Motor neuron (in vitro differentiated cells): ENCODE data around the gene TXNRD2. TPM values are rescaled to one million over a fixed set of nuclear protein-coding genes. Genes with fewer than 3 reads are reported as not detected.
"Not testable (repeated sequence)": the region's sequence is repeated elsewhere in the genome, so short reads cannot be mapped to it uniquely, and the experiment has no call there.

ENCODE experiments used
- ATAC-seq, 8 experiments: fragments of 200-7000 bp; cut with Tn5 transposase; replicated peaks in 6 of 8; 2 replicates each; pipeline ENCODE4 v1.8.0; 2021; ENCODE audit warnings: mild to moderate bottlenecking in 8 of 8, moderate library complexity in 8 of 8
- H3K27ac ChIP-seq, 2 donors: fragments of 250-450 bp; sonication (Bioruptor Pico); 2 replicates each; pipeline ENCODE4 v1.9.0; 2021; ENCODE audit warnings: antibody characterized with exemption in 2 of 2, mild to moderate bottlenecking in 2 of 2, moderate library complexity in 1 of 2
- H3K4me1 ChIP-seq, 2 donors: fragments of 250-450 bp; sonication (Bioruptor Pico); replicated peaks in 1 of 2; 2 replicates each; pipeline ENCODE4 v1.6.1; 2021; ENCODE audit warnings: antibody characterized with exemption in 2 of 2, mild to moderate bottlenecking in 2 of 2, moderate library complexity in 1 of 2
- H3K4me3 ChIP-seq, 5 donors: fragments of 250-450 bp; sonication (Bioruptor Pico); 2 replicates each; pipeline ENCODE4 v1.9.0; 2021; ENCODE audit warnings: antibody characterized with exemption in 5 of 5, mild to moderate bottlenecking in 5 of 5, moderate library complexity in 4 of 5
- WGBS, 10 experiments: fragments of 450-650 bp; shearing (Covaris generic); methylation state at CpG; one replicate each; pipeline ENCODE4 v1.0.0; 2022; 5-methylcytosine and 5-hydroxymethylcytosine counted together
- in situ Hi-C, 9 experiments: fragments of 400-800 bp; cut with MboI; loops; one replicate each; pipeline ENCODE4 v1.15.0; 2021; ENCODE audit warnings: low sequenced_read_pairs in 9 of 9, low pct_unique_long_range_greater_than_20kb in 2 of 9; ENCODE audit not compliant: unreplicated experiment in 9 of 9
- total RNA-seq, 8 experiments: library from RNA; unstranded; fragments of 300-600 nt; gene quantifications; 2 replicates each; pipeline versions ENCODE4 v1.2.3 to v1.2.4, GENCODE V29; 2022

TXNRD2 gene
- total RNA-seq, 8 experiments from 2014 or later: 2.4 to 33.9 (median 9.9) TPM

DNA sequence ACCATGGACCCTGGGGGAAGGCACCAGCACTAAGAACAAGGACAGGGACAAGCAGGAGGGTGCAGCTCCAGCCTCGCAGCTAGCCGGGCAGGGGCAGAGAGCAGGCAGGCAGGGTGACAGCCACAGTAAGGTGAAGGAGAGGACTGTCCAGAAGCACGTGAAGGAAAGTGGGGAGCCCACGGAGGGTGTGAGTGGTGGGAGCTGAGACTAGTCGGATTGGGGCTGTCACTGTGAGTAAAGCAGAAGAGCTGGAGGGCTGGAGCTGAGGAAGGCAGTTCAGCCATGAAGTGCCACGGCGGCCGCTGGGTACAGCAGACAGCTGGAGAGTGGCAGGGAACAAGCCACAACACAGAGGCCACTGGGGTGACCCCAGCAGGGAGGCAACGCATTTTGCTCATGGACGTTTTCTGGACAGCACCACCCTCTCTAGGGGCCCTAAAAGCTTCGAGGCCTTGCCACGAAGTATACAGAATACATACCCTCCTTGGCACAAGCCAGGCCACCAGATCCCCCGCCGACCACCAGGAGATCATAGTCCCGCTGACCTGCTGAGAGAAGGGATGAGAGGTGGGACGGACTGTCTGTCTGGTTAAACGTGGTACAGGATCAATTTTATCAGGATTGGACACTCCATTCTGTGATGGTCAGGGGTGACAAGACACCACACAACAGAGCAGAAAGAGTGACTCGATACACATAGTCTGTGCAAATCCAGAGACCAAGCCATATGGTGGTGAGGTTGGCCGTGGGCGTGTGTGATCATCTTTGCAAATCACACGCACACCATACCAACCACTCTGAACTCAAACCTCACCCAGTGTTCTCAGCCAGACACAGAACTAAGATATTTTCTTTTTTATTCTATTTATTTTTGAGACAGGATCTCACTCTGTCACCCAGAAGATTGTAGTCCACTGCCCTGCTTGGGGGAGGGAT, 10.8 kb downstream of the TXNRD2 start:
- in situ Hi-C loops: no loop called here

DNA sequence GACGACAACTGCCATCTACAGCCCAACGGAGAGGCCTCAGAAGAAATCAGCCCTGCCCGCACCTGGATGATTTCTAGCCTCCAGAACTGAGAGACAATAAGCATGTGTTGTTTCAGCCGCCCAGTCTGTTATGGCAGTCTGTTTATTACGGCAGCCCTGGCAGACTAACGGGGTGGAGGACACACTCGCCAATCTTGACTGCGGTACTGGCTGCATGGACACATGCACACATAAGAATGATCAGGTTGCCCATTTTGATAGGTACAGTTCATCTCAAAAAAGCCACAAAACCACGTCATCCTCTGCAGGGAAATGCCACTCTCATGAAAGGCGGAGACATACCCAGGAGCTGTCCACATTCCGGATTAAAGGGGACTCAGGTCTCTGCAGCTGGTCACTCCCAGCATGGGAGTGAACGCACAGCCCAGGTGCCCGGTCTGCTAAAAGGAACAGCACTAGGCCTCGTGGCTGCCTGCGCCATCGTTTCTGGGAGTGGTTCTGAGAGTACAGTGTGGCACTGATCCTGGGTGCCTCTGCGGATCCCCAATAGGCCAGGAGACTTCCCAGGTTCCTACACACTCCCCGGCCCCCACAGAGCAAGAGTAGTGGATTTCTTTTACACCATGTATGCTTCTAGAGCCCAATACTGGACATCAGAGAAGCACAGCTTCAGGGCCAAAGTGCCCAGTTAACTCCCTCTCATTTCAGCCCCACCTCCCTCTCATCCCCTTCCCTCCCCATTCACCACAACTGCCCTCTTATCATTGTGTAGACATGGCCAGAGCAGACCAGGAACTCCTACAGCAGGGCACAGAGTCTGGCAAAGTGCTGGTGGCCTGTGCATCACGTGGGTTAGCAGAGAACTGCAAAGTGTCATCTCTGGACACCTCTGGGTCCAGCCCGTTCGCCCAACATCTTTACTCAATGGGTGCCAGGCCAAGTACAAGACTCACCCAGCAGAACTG, 11.8 kb downstream of the TXNRD2 start:
- Histone ChIP-seq H3K4me1 (no peaks in the 10 kb centered on the region), H3K4me3 (no peak overlapping the region), H3K27ac (no peak overlapping the region)
- WGBS, 10 experiments: 82 to 100% (median 90%) methylated on average over 1 to 16 of the region's 21 CpGs; no CpG with 5 or more reads in 4 of the 10 experiments
- no peak for ATAC-seq
- in situ Hi-C loops: no loop called here

More for the DNA sequence above, 10.8 kb downstream of the TXNRD2 start:
- Histone ChIP-seq H3K4me1 (no peaks in the 10 kb centered on the region), H3K27ac (no peak overlapping the region), H3K4me3 (no peak overlapping the region)
- WGBS, 10 experiments: 72 to 90% (median 79%) methylated on average over 3 to 14 of the region's 21 CpGs; no CpG with 5 or more reads in 3 of the 10 experiments
- ATAC-seq: peak in 1 of 8 experiments; percentile 79

DNA sequence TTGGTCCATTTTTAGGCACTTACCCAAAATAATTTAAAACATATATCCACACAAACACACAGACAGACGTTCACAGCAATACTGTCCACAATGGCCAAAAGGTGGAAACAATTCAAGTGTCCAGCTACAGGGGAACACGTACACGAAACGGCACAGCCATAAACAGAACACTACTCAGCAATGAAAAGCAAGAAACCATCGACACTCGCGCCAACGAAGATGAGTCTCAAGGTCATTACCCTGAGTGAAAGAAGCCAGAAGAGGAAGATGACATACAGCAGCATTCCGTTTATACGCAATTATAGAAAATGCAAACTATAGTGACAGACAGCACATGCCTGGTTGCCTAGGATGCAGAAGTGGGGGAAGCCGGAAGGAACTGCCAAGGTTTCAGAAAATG, 13.4 kb downstream of the TXNRD2 start:
- Histone ChIP-seq H3K4me1 (no peaks in the 10 kb centered on the region), H3K4me3 (no peak overlapping the region), H3K27ac (no peak overlapping the region)
- no peak for ATAC-seq
- in situ Hi-C loops: no loop called here
- 0 to 90% (median 84%) methylated on average over 1 to 10 of the region's 11 CpGs; no CpG with 5 or more reads in 1 of the 10 experiments for WGBS, 10 experiments

DNA sequence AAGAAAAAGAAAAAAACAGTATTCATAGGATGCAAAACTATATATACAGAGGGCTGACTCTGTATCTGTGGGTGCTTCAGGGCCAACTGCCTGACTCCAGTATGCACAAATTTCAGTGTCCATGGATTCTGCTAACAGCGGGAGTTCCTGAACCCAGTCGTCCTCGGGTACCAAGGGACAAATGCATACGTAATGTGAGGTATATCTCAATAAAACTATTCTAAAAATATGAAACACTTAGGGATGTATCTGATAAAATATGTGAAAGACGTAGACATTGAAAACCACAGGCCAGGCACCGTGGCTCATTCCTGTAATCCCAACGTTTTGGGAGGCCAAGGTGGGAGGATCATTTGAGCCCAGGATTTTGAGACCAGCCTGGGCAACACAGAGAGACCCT, 13.9 kb downstream of the TXNRD2 start:
- Histone ChIP-seq H3K4me1 (no peaks in the 10 kb centered on the region), H3K27ac (no peak overlapping the region), H3K4me3 (no peak overlapping the region)
- 75 to 100% (median 78%) methylated on average over 1 to 7 of the region's 7 CpGs for whole genome bisulfite sequencing, 10 experiments
- in situ Hi-C loops: no loop called here
- no peak for ATAC-seq

DNA sequence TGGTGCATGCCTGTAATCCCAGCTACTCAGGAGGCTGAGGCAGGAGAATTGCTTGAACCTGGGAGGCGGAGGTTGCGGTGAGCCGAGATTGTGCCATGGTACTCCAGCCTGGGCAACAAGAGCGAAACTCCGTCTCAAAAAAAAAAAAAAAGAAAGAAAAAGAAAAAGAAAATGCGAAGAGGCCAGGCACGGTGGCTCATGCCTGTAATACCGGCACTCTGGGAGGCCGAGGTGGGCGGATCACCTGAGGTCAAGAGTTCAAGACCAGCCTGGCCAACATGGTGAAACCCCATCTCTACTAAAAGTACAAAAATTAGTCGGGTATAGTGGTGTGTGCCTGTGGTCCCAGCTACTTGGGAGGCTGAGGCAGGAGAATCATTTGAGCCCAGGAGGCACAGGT, 15.6 kb downstream of the TXNRD2 start:
- in situ Hi-C loops, H3K4me3 ChIP-seq, H3K27ac ChIP-seq, H3K4me1 ChIP-seq, ATAC-seq: not testable (repeated sequence)
- 75 to 100% (median 88%) methylated on average over 1 to 5 of the region's 11 CpGs; no CpG with 5 or more reads in 5 of the 10 experiments for WGBS, 10 experiments

DNA sequence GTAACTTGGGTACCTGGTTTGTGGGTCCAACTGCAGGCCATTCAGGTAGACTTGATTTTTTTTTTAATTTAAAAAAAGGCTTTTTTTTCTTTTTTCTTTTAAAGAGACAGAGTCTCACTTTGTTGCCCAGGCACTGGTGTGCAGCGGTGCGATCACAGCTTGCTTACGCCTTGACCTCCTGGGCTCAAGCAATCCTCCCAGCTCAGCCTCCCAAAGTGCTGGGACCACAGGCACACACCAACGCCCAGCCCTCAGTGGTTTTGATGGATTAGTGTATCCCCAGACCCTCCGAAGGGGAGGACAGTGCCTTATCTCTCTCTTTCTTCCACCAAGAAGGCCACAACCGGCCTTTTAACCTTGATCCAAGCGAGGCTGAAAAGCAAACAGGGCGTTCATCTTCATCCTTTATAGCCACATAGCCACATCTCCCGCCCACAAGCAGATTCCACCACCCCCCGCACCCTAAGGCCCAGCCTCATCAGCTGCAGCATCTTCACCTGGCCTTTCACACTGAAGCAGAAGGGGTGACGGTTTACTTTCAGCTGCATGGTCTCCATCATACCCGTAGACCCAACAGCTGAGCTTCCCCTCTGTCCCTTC, 17.6 kb downstream of the TXNRD2 start:
- ATAC-seq: no peak
- H3K4me3 ChIP-seq: no peak overlapping the region
- in situ Hi-C loops: loop anchor here in 1 of 9 experiments (25.0 kb wide), 1 partner anchor 212 kb away; the partner anchor contains the start of genes GP1BB and SEPTIN5
- no peaks in the 10 kb centered on the region for H3K4me1 ChIP-seq
- WGBS, 10 experiments: 38 to 100% (median 70%) methylated on average over 1 to 8 of the region's 12 CpGs; no CpG with 5 or more reads in 1 of the 10 experiments
- H3K27ac ChIP-seq: no peak overlapping the region

DNA sequence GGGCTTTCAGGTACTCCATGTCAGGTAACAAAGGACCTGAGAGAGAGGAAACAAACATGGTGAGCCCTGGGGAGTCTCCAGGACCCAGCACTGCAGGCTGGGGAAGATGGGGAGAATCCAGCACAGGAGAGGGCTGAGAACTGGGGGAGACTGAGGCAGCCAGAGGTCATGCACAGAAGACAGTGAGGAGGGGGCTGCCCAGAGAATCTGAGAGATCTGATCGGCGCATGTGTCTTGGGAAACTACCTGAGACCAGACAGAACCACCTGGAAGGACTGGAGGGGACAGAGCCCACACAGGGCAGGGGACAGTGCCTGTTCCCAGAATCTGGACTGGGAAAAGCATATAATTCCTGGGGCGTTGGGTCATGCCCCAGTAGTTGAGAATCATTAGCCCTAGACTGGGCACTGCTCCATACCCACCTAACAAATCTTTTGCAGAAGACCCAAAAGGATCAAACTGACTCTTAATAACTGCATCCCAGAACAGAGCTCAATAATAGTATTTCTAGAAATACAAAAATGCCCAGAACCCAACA, 20.0 kb downstream of the TXNRD2 start:
- Histone ChIP-seq H3K4me1 (no peaks in the 10 kb centered on the region), H3K4me3 (no peak overlapping the region), H3K27ac (no peak overlapping the region)
- in situ Hi-C loops: loop anchor here in 1 of 9 experiments (25.0 kb wide), 1 partner anchor 209 kb away; the partner anchor contains the start of genes GP1BB and SEPTIN5
- no peak for ATAC-seq
- 0 to 78% (median 20%) methylated on average over 1 to 3 of the region's 3 CpGs; no CpG with 5 or more reads in 6 of the 10 experiments for WGBS, 10 experiments

DNA sequence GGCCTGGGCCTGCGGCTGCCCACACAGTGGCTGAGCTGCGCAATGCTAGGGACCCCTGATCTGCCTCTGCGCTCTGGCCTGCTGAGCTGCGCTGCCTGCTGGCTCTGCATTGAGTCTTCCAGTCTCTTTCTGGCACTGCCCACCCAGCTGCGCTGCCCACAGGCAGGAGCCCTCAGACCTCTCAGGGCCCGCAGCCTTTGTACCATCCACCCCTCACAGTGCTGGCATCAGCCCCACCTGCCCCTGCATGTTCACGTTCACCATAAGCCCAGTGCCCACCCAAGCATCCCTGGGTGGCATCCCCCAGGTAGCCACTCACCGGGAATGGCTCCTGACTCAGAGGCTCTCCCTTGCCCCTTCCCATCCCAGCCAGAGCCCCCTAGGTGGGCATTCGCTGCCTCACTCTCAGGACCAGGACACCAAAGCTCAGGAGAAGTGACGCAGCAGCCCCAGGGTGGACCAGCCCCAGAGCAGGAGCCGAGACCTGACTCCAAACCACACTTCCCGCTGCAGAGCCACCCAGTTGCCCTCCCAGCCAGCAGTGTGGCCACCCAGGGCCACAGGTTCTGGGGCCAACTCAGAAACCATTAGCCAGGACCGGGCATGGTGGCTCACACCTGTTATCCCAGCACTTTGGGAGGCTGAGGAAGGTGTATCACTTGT, 21.8 kb downstream of the TXNRD2 start:
- Histone ChIP-seq H3K27ac (no peak overlapping the region), H3K4me3 (no peak overlapping the region), H3K4me1 (no peaks in the 10 kb centered on the region)
- in situ Hi-C loops: loop anchor here in 2 of 9 experiments (10.0 to 25.0 kb wide), 2 partner anchors 195 to 208 kb away; partner anchors contain the start of genes GP1BB (in 2 of the 2) and SEPTIN5 (in 1 of the 2)
- no peak for ATAC-seq
- 94 to 100% methylated on average over 2 to 6 of the region's 13 CpGs; no CpG with 5 or more reads in 8 of the 10 experiments for WGBS, 10 experiments

DNA sequence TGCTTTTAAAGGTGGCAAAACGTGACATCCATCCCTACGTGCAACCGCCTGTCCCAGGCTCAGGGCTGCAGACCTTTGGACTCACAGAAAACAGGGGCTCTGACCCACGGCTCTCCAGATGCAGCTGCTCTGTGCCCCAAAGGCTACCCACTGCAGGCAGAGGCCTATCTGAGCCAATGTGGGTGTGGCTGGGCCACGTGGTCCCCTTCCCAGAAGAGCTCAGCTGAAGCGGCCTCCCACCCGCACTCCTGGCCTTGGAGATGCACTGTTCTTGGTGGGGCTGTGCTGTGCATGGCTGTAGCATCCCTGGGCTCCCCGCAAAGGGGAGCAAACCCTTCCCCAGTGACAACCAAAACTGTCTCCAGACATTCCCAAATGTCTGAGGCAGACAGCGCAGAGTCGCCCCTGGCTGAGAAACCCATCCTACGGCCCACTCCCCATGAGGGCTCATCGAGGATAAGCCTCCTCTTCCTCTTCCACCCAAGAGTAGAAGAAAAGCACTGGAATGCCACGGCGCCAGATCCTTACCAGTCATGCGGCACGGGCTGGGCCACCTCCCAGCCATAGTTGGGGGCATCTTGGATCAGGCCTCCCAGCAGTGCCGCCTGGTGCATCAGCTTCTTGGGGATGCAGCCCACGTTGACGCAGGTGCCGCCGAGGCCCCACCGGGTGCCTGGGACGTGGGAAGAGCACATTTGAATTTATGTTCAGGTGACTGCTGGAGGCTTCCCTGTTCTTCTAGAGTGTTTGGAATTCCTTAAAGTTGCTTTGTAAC, 23.1 kb downstream of the TXNRD2 start:
- H3K27ac ChIP-seq: no peak overlapping the region
- peak in 5 of 8 experiments; percentile 15 to 82 (median 67) for ATAC-seq
- no peaks in the 10 kb centered on the region for H3K4me1 ChIP-seq
- no peak overlapping the region for H3K4me3 ChIP-seq
- WGBS, 10 experiments: 60 to 100% (median 82%) methylated on average over 2 to 16 of the region's 23 CpGs; no CpG with 5 or more reads in 1 of the 10 experiments
- in situ Hi-C loops: loop anchor here in 2 of 9 experiments (10.0 to 25.0 kb wide), 2 partner anchors 194 to 206 kb away; partner anchors contain the start of genes GP1BB (in 2 of the 2) and SEPTIN5 (in 1 of the 2)

DNA sequence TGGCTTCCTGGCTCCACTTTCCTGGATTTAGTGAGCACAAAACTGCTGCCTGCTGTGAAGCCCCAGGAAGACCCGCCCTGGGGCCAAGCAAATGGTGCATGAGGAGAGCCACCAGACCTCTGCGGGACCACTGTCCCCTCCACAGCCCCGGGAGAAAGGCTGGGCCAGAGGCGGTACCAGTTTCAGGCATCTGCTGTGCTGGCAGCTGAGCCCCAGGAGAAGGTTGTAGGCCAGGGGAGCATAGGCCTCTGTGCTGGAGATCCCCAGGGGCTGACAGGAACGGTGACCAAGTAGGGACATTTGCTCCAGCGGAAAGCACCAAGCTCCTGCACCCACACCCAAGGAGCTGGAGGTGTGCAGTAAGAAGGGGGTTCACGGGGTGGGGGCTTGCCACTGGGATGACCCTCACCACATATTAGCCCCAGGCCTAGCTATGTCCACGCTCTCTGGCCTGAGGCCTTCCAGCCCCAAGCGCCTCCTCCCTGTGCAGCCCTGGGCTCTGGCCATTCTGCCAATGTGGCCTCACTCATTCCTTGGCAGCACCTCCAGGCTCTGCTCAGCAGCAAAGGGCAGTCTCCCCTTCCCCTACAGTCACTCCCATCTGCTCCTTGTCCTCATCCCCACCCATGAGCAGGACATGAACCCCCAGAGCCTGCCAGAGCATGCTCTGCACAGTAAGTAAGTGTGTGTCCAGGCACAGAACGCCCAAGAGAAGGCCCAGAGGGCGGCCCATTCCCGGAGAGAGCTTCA, 24.1 kb downstream of the TXNRD2 start:
- H3K27ac ChIP-seq: no peak overlapping the region
- H3K4me3 ChIP-seq: no peak overlapping the region
- in situ Hi-C loops: loop anchor here in 2 of 9 experiments (10.0 to 25.0 kb wide), 2 partner anchors 193 to 205 kb away; partner anchors contain the start of genes GP1BB (in 2 of the 2) and SEPTIN5 (in 1 of the 2)
- 74 to 100% (median 87%) methylated on average over 1 to 7 of the region's 12 CpGs; no CpG with 5 or more reads in 6 of the 10 experiments for WGBS, 10 experiments
- H3K4me1 ChIP-seq: no peaks in the 10 kb centered on the region
- ATAC-seq: no peak
